ENCODE results near the gene GHRH.

GHRH gene

GRCh38 chr20:37279820-37280219 is 18.2 kb upstream of the GHRH start:
- TF ChIP-seq CTCF (IDR thresholded peaks at IDR 0.05; ENCODE audit: low read depth, low read length), result no peak
- no peak for DNase-seq (ENCODE audit: extremely low read depth, low read depth)

GRCh38 chr20:37278966-37279590 is 17.5 kb upstream of the GHRH start:
- no peak for DNase-seq (ENCODE audit: extremely low read depth, low read depth)
- no peak for TF ChIP-seq CTCF (IDR thresholded peaks at IDR 0.05; ENCODE audit: low read depth, low read length)

- TF ChIP-seq CTCF (IDR thresholded peaks at IDR 0.05; ENCODE audit: low read depth, low read length), result no peak
- no peak for DNase-seq (ENCODE audit: extremely low read depth, low read depth)
Observed at GRCh38 chr20:37277253-37277593, 15.6 kb upstream of the GHRH start.

- DNase-seq (ENCODE audit: extremely low read depth, low read depth), result peak; percentile 78
- TF ChIP-seq CTCF (IDR thresholded peaks at IDR 0.05; ENCODE audit: low read depth, low read length), result peak; percentile 68
Observed at GRCh38 chr20:37276494-37277252, 15.1 kb upstream of the GHRH start.

GRCh38 chr20:37274851-37275524 is 13.4 kb upstream of the GHRH start:
- no peak for TF ChIP-seq CTCF (IDR thresholded peaks at IDR 0.05; ENCODE audit: low read depth, low read length)
- DNase-seq (ENCODE audit: extremely low read depth, low read depth), result no peak

GRCh38 chr20:37273988-37274387 is 12.4 kb upstream of the GHRH start:
- no peak for DNase-seq (ENCODE audit: extremely low read depth, low read depth)
- TF ChIP-seq CTCF (IDR thresholded peaks at IDR 0.05; ENCODE audit: low read depth, low read length), result no peak

- DNase-seq (ENCODE audit: extremely low read depth, low read depth), result no peak
- TF ChIP-seq CTCF (IDR thresholded peaks at IDR 0.05; ENCODE audit: low read depth, low read length), result no peak
Observed at GRCh38 chr20:37271421-37271768, 9.8 kb upstream of the GHRH start.

Measured in AG09319 (cell line).